ENCODE measurements around the gene COL15A1.
A peak's percentile ranks its signal among the peaks of the same experiment; 100 is the strongest.
"Not testable (repeated sequence)": the region's sequence is repeated elsewhere in the genome, so short reads cannot be mapped to it uniquely, and the experiment has no call there.

Gene COL15A1

GRCh38 chr9:99092643-99093491, 149.2 kb downstream of the COL15A1 start:
- no peak for DNase-seq

- no peak for DNase-seq
Observed at GRCh38 chr9:99093492-99093791, 149.7 kb downstream of the COL15A1 start.

- DNase-seq, result no peak
Observed at GRCh38 chr9:99095565-99095964, 151.9 kb downstream of the COL15A1 start.

DNA sequence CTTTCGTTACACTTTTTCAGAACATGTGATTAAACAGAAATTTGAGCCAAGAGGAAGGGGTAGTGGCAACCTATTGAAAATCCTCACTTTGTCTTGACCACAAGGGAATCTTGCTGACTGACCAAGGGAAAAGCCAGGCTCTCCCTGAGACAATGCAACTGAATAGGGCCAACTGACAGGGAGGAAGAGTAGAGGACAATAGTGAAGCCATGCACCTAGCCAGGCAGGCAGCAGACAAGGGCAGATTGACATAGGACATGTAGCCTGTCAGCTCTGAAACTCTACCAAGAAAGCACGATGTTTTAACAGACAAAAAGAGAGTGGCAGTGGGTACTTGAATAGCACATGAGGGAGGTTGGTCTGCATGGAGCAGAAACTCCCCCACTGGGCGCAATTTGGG, 152.7 kb downstream of the COL15A1 start:
- DNase-seq, result no peak

GRCh38 chr9:99099806-99100585, 156.3 kb downstream of the COL15A1 start:
- DNase-seq, result not testable (repeated sequence)

GRCh38 chr9:99101271-99101670, 157.6 kb downstream of the COL15A1 start:
- no peak for DNase-seq

DNA sequence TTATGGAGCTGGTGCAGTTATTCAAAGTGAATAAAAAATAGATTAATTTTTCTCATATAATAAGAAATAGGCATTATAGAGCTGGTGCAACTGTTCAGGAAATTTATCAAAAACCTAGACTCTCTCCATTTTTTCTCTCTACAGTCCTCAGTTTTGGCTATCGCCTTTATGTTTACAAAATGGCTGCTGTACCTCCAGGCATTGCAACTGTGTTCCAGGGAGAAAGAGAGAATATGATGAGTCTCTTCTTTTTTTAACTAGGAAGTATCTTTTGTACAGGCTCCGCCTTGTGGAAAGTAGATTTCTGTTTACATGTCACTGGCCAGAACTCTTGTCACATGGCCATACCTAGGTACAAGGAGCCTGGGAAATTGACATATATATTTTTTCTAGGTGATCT, 158.1 kb downstream of the COL15A1 start:
- DNase-seq, result no peak

GRCh38 chr9:99103054-99103895, 159.6 kb downstream of the COL15A1 start:
- no peak for DNase-seq

- DNase-seq, result peak in 1 of 2 donors; percentile 38
Observed at GRCh38 chr9:99103901-99104458, 160.3 kb downstream of the COL15A1 start.

- peak; percentile 89 to 91 for DNase-seq
Observed at GRCh38 chr9:99104459-99105151, 160.9 kb downstream of the COL15A1 start, which contains the start of gene TGFBR1. TGFBR1 (plus strand) TSS chr9:99105113; CDS start chr9:99105206, 93 bp downstream.

GRCh38 chr9:99105152-99106043, 161.7 kb downstream of the COL15A1 start:
- peak in 1 of 2 donors; percentile 45 for DNase-seq

- no peak for DNase-seq
Observed at GRCh38 chr9:99106044-99106375, 162.3 kb downstream of the COL15A1 start.

DNA sequence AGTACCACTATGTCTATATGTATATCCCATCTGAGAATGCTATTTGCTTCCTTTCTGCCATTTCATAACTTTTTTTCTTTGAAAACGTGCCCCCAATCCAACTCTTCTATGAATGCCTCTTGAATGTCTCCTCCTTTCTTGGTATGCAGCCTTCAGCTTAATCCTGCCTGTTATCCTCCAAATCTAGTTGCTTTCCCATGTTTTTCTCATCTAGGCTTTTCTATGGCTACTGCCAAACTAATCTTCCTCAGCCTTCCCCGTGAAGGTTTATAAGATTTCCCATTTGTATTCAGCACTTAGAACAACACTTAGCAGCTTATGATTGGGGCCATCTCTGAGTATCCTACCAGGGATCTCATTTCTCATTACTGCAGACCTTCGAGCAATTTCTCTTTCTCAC, 163.7 kb downstream of the COL15A1 start:
- DNase-seq, result no peak

- DNase-seq, result no peak
Observed at GRCh38 chr9:99108131-99108530, 164.4 kb downstream of the COL15A1 start.

- no peak for DNase-seq
Observed at GRCh38 chr9:99109522-99109921, 165.8 kb downstream of the COL15A1 start.

GRCh38 chr9:99112750-99113413, 169.2 kb downstream of the COL15A1 start:
- no peak for DNase-seq

DNA sequence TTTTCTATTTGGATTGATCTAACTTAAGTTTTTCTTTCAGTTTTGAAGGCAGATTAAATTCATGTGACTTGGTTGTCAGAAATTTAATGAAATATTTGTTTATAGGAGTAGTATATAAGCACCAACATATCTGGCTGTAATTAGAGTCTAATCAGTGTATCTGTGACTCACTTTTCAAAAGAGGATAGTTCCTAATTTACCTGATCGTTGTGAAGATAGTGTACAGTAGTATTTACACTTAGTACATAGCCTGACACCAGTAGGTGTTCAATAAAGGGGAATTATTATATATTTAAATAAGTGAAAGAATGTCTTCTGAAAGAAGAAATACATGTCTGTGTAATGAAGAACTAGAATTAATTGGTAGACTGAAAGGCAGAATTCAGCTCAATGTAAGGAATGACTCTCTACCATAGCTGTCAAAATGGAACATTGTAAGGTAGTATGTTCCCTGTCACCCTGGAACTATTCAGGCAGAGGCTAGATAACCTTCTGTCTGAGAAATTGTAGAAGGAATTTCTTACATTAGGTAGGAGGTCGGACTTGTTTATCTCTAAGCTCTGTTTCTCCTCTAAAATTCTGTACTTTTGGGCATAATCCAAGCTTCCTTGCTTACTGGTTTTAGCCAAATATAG, 169.8 kb downstream of the COL15A1 start:
- DNase-seq, result no peak

DNA sequence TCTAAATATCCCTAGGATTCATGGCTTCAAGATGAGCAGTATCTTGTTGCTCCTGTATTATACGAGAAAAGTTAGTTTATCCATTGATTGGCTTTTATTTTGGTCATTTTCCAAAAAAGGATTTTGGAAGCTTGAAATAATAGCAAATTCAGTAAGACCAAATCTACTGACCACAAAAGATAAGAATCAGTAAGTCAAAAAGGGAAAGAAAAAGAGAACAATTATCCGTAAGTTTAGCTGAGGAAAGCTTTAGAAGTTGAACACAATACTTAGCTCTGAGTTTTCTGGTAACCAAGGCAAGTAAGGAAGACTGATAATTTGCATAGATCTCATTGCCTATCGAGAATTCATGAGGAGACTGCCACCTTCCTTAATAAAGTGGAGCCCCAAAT, 170.3 kb downstream of the COL15A1 start:
- DNase-seq, result no peak

GRCh38 chr9:99114846-99115500, 171.3 kb downstream of the COL15A1 start:
- DNase-seq, result no peak

GRCh38 chr9:99116003-99116411, 172.3 kb downstream of the COL15A1 start:
- DNase-seq, result no peak
